HG03565 (cell line): ENCODE data around the gene RELB.
"Not testable (repeated sequence)": the region's sequence is repeated elsewhere in the genome, so short reads cannot be mapped to it uniquely, and the experiment has no call there.

Source experiments
- ATAC-seq: cut with Tn5 transposase; IDR thresholded peaks from one replicate; pipeline ENCODE4 v1.9.1; 2021; ENCODE audit warnings: mild to moderate bottlenecking, moderate library complexity; ENCODE audit not compliant: unreplicated experiment

Gene RELB

GRCh38 chr19:44987148-44987675, 14.1 kb upstream of the RELB start:
- ATAC-seq: no peak

GRCh38 chr19:44988273-44988672, 13.0 kb upstream of the RELB start:
- no peak for ATAC-seq

GRCh38 chr19:44988896-44989556, 12.2 kb upstream of the RELB start:
- ATAC-seq: no peak

- no peak for ATAC-seq
Observed at GRCh38 chr19:44990459-44990858, 10.8 kb upstream of the RELB start.

- no peak for ATAC-seq
Observed at GRCh38 chr19:44990966-44991365, 10.3 kb upstream of the RELB start.

- no peak for ATAC-seq
Observed at GRCh38 chr19:44992336-44993163, 8.7 kb upstream of the RELB start.

- ATAC-seq: no peak
Observed at GRCh38 chr19:44993526-44993925, 7.7 kb upstream of the RELB start.

GRCh38 chr19:44993926-44994537, 7.2 kb upstream of the RELB start:
- ATAC-seq: no peak

GRCh38 chr19:44998025-44998424, 3.2 kb upstream of the RELB start:
- no peak for ATAC-seq

GRCh38 chr19:44999131-44999925, 1.9 kb upstream of the RELB start:
- not testable (repeated sequence) for ATAC-seq

- ATAC-seq: not testable (repeated sequence)
Observed at GRCh38 chr19:45000665-45001064, 599 bp upstream of the RELB start.

- ATAC-seq: no peak
Observed at GRCh38 chr19:45003485-45003884, 2.2 kb downstream of the RELB start.

GRCh38 chr19:45005787-45006186, 4.5 kb downstream of the RELB start:
- ATAC-seq: no peak

- ATAC-seq: no peak
Observed at GRCh38 chr19:45008552-45008951, 7.3 kb downstream of the RELB start.

- ATAC-seq: no peak
Observed at GRCh38 chr19:45009625-45010255, 8.5 kb downstream of the RELB start.

GRCh38 chr19:45010306-45010705, 9.0 kb downstream of the RELB start:
- ATAC-seq: no peak

- no peak for ATAC-seq
Observed at GRCh38 chr19:45011959-45012358, 10.7 kb downstream of the RELB start.

GRCh38 chr19:45016388-45017314, 15.4 kb downstream of the RELB start:
- peak; percentile 64 for ATAC-seq

- no peak for ATAC-seq
Observed at GRCh38 chr19:45019187-45019586, 17.9 kb downstream of the RELB start.
